ENCODE data around the gene TMEM237. TPM values are rescaled to one million over a fixed set of nuclear protein-coding genes. Genes with fewer than 3 reads are reported as not detected.

The TMEM237 gene
- total RNA-seq, 1 experiment from 2014 or later, result 33.6 TPM

- DNase-seq (ENCODE audit: low spot score), result no peak
- Mint-ChIP-seq H3K4me3 (no peak overlapping the region), H3K27me3 (ENCODE audit: low read depth) (peaks cover 6% of the 10 kb centered on the region), H3K9me3 (peaks cover 8% of the 10 kb centered on the region), H3K4me1 (no peaks in the 10 kb centered on the region), H3K36me3 (no peaks in the 10 kb centered on the region), H3K27ac (no peak overlapping the region)
- no peak for ATAC-seq
- POLR2A ChIA-PET, result no interaction called here
- CTCF ChIA-PET, result no interaction called here
- no peak for TF ChIP-seq E2F1 (CRISPR knock-in tag; IDR thresholded peaks at IDR 0.05)
Observed at GRCh38 chr2:201600906-201601305, 42.4 kb downstream of the TMEM237 start.

- Mint-ChIP-seq H3K9me3 (peaks cover 10% of the 10 kb centered on the region), H3K27ac (no peak overlapping the region), H3K36me3 (no peaks in the 10 kb centered on the region), H3K27me3 (ENCODE audit: low read depth) (peaks cover 6% of the 10 kb centered on the region), H3K4me3 (no peak overlapping the region), H3K4me1 (no peaks in the 10 kb centered on the region)
- no peak for TF ChIP-seq ZBTB43 (CRISPR knock-in tag; IDR thresholded peaks at IDR 0.05)
- TF ChIP-seq ARID4B (CRISPR knock-in tag; IDR thresholded peaks at IDR 0.05; ENCODE audit: borderline replicate concordance), result no peak
- TF ChIP-seq GTF2I (CRISPR knock-in tag; conservative IDR thresholded peaks at IDR 0.05), result no peak
- no peak for TF ChIP-seq ZNF425 (CRISPR knock-in tag; conservative IDR thresholded peaks at IDR 0.05)
- TF ChIP-seq E2F1 (CRISPR knock-in tag; IDR thresholded peaks at IDR 0.05), result no peak
- TF ChIP-seq MYBL2 (CRISPR knock-in tag; IDR thresholded peaks at IDR 0.05), result no peak
- no peak for TF ChIP-seq TP53 (CRISPR knock-in tag; IDR thresholded peaks at IDR 0.05)
- no peak for TF ChIP-seq MAX (CRISPR knock-in tag; IDR thresholded peaks at IDR 0.05)
- TF ChIP-seq FOXP1 (CRISPR knock-in tag; IDR thresholded peaks at IDR 0.05; ENCODE audit: borderline replicate concordance), result no peak
- TF ChIP-seq ZNF232 (CRISPR knock-in tag; IDR thresholded peaks at IDR 0.05), result no peak
- TF ChIP-seq ZNF219 (CRISPR knock-in tag; IDR thresholded peaks at IDR 0.05; ENCODE audit: borderline replicate concordance), result no peak
- no peak for ATAC-seq
- ChIA-PET POLR2A (no interaction called here), CTCF (no interaction called here)
- DNase-seq (ENCODE audit: low spot score), result no peak
Observed at GRCh38 chr2:201597397-201597796, 45.9 kb downstream of the TMEM237 start.

GRCh38 chr2:201580486-201580885 lies 62.8 kb downstream of the TMEM237 start:
- no peaks in the 10 kb centered on the region for H3K9me3 Mint-ChIP-seq
- no peak for TF ChIP-seq TEAD1 (CRISPR knock-in tag; IDR thresholded peaks at IDR 0.05)
- no peak for TF ChIP-seq PRDM15 (CRISPR knock-in tag; IDR thresholded peaks at IDR 0.05)
- no peak for TF ChIP-seq NR2C2 (CRISPR knock-in tag; IDR thresholded peaks at IDR 0.05)
- TF ChIP-seq TEAD4 (CRISPR knock-in tag; IDR thresholded peaks at IDR 0.05), result no peak
- TF ChIP-seq RELA (CRISPR knock-in tag; IDR thresholded peaks at IDR 0.05; ENCODE audit: borderline replicate concordance), result no peak

More at GRCh38 chr2:201580486-201580885, 62.8 kb downstream of the TMEM237 start:
- no peaks in the 10 kb centered on the region for H3K4me1 Mint-ChIP-seq
- POLR2A ChIA-PET, result no interaction called here
- H3K27me3 Mint-ChIP-seq (ENCODE audit: low read depth), result no peaks in the 10 kb centered on the region; the same call in 1 of the 2 replicates
- DNase-seq (ENCODE audit: low spot score) (no peak), ATAC-seq (no peak)
- CTCF ChIA-PET, result no interaction called here
- no peak overlapping the region for H3K4me3 Mint-ChIP-seq
- no peaks in the 10 kb centered on the region for H3K36me3 Mint-ChIP-seq
- H3K27ac Mint-ChIP-seq, result no peak overlapping the region
